ENCODE measurements around the gene MTMR6. TPM values are rescaled to one million over a fixed set of nuclear protein-coding genes. Genes with fewer than 3 reads are reported as not detected.

The MTMR6 gene
- polyA plus RNA-seq, 1 of the 3 experiments (the other 2 are of a cell fraction) = 4.8 TPM

DNA sequence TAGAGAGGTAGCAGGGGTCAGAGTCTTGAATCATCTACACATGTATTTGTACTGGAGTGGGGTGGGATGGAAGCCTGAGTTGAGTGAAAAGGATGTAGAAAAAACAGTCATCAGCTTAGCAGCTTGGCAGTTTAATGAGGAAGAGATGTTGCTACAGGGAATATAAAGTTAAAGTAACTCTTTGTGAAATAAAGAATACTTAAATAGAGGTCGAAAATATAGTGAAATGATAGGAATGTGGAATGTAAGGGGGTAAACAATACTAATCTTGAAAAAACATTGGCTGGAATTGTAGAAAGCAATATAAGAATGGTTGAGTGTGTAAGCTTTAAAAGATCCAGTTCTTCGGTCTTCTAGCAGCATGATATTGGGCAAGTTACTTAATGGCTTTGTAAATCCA, 36.8 kb upstream of the MTMR6 start (continued):
- TF ChIP-seq RXRA (IDR thresholded peaks at IDR 0.05; ENCODE audit: borderline replicate concordance, low read depth) = no peak
- no peak for TF ChIP-seq YY1 (IDR thresholded peaks at IDR 0.05; ENCODE audit: low read depth)
- TF ChIP-seq MXI1 (IDR thresholded peaks at IDR 0.05; ENCODE audit: low read depth, low read length) = no peak
- TF ChIP-seq JUND (IDR thresholded peaks at IDR 0.05) = no peak
- TF ChIP-seq, protein P1, sequence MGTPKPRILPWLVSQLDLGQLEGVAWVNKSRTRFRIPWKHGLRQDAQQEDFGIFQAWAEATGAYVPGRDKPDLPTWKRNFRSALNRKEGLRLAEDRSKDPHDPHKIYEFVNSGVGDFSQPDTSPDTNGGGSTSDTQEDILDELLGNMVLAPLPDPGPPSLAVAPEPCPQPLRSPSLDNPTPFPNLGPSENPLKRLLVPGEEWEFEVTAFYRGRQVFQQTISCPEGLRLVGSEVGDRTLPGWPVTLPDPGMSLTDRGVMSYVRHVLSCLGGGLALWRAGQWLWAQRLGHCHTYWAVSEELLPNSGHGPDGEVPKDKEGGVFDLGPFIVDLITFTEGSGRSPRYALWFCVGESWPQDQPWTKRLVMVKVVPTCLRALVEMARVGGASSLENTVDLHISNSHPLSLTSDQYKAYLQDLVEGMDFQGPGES (IDR thresholded peaks at IDR 0.05; ENCODE audit: low read depth, low read length) = no peak

DNA sequence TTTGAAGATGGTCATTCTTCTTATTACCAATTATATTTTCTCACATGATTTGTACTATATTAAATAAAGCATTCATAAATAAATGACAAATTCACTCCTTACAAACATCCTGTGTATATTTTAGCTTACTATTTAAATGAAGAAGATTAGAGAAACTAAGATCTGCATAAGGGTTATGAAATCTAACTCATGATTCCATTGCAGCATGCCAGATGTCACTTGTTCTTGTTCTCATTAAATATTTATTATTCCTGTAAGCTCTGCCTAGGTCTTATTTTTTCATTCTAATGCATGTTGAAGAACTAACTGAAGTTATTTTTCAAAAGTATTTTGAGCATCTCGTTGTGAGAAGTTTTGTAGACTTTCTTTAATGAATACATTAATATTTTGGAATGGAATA, 32.5 kb upstream of the MTMR6 start:
- Histone ChIP-seq H3K4me2 (no peak overlapping the region), H3K79me2 (ENCODE audit: insufficient read depth) (peaks cover 33% of the 10 kb centered on the region), H3K36me3 (replicated peaks in 1 of 2; ENCODE audit: control insufficient read depth in 1 of 2, insufficient read depth in 2 of 2, low read length in 1 of 2) (peaks cover 84% of the 10 kb centered on the region in 2 experiments), H3K27me3 (ENCODE audit: insufficient read depth) (no peaks in the 10 kb centered on the region), H2AFZ (ENCODE audit: low read depth) (no peak overlapping the region), H3K27ac (ENCODE audit: low read depth in 2 of 2, low read length in 1 of 2) (no peak overlapping the region), H4K20me1 (ENCODE audit: insufficient read depth) (no peaks in the 10 kb centered on the region), H3K9me2 (no peaks in the 10 kb centered on the region), H3K9me3 (no peaks in the 10 kb centered on the region), H3K9ac (no peak overlapping the region), H3K4me3 (ENCODE audit: low read depth in 2 of 2, low read length in 1 of 2) (no peak overlapping the region), H3F3A (replicated peaks; ENCODE audit: insufficient read depth) (no peaks in the 10 kb centered on the region), H3K4me1 (ENCODE audit: control insufficient read depth in 1 of 2, insufficient read depth in 2 of 2, low read depth in 1 of 2, low read length in 1 of 2) (no peaks in the 10 kb centered on the region; a peak in 2 of 4 replicates)
- WGBS (ENCODE audit: low lambda C conversion rate) = 98% methylated on average over 1 of the region's 1 CpG
- no peak for DNase-seq
- no peak for TF ChIP-seq RAD21 (IDR thresholded peaks at IDR 0.05; ENCODE audit: low read length)
- TF ChIP-seq, protein P2, sequence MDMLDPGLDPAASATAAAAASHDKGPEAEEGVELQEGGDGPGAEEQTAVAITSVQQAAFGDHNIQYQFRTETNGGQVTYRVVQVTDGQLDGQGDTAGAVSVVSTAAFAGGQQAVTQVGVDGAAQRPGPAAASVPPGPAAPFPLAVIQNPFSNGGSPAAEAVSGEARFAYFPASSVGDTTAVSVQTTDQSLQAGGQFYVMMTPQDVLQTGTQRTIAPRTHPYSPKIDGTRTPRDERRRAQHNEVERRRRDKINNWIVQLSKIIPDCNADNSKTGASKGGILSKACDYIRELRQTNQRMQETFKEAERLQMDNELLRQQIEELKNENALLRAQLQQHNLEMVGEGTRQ (IDR thresholded peaks at IDR 0.05; ENCODE audit: borderline replicate concordance, low read depth, low read length) = no peak
- TF ChIP-seq POLR2AphosphoS5 (IDR thresholded peaks at IDR 0.05; ENCODE audit: low read depth, low read length) = no peak
- no peak for TF ChIP-seq ELF1 (IDR thresholded peaks at IDR 0.05)
- TF ChIP-seq, protein P3, sequence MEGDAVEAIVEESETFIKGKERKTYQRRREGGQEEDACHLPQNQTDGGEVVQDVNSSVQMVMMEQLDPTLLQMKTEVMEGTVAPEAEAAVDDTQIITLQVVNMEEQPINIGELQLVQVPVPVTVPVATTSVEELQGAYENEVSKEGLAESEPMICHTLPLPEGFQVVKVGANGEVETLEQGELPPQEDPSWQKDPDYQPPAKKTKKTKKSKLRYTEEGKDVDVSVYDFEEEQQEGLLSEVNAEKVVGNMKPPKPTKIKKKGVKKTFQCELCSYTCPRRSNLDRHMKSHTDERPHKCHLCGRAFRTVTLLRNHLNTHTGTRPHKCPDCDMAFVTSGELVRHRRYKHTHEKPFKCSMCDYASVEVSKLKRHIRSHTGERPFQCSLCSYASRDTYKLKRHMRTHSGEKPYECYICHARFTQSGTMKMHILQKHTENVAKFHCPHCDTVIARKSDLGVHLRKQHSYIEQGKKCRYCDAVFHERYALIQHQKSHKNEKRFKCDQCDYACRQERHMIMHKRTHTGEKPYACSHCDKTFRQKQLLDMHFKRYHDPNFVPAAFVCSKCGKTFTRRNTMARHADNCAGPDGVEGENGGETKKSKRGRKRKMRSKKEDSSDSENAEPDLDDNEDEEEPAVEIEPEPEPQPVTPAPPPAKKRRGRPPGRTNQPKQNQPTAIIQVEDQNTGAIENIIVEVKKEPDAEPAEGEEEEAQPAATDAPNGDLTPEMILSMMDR (IDR thresholded peaks at IDR 0.05) = no peak
- TF ChIP-seq, protein P4, sequence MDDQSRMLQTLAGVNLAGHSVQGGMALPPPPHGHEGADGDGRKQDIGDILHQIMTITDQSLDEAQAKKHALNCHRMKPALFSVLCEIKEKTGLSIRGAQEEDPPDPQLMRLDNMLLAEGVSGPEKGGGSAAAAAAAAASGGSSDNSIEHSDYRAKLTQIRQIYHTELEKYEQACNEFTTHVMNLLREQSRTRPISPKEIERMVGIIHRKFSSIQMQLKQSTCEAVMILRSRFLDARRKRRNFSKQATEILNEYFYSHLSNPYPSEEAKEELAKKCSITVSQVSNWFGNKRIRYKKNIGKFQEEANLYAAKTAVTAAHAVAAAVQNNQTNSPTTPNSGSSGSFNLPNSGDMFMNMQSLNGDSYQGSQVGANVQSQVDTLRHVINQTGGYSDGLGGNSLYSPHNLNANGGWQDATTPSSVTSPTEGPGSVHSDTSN (IDR thresholded peaks at IDR 0.05) = no peak
- no peak for TF ChIP-seq CHD2 (IDR thresholded peaks at IDR 0.05; ENCODE audit: low read length, partially characterized antibody)
- TF ChIP-seq EP300 (IDR thresholded peaks at IDR 0.05; ENCODE audit: borderline replicate concordance in 1 of 2, low read depth in 1 of 2, low read length in 1 of 2) = no peak
- no peak for TF ChIP-seq YY1 (IDR thresholded peaks at IDR 0.05; ENCODE audit: low read depth)
- TF ChIP-seq GATA2 (CRISPR knock-in tag; IDR thresholded peaks at IDR 0.05) = no peak
- no peak for TF ChIP-seq RFX5 (IDR thresholded peaks at IDR 0.05; ENCODE audit: low read length)
- no peak for TF ChIP-seq FOXM1 (IDR thresholded peaks at IDR 0.05; ENCODE audit: low read depth)
- TF ChIP-seq RCOR1 (IDR thresholded peaks at IDR 0.05; ENCODE audit: low read length) = no peak
- TF ChIP-seq TCF12 (IDR thresholded peaks at IDR 0.05) = no peak
- TF ChIP-seq EZH2phosphoT487 (IDR thresholded peaks at IDR 0.05; ENCODE audit: borderline replicate concordance, low read depth) = no peak
- ChIA-PET CTCF (interaction anchor here (0.7 kb wide), 1 partner anchor 8 kb away, joined by 3 read pairs; no protein-coding TSS in a partner anchor), POLR2A (no interaction called here)

Data from SK-N-SH (cell line).